ENCODE measurements around the gene NEXMIF. TPM values are rescaled to one million over a fixed set of nuclear protein-coding genes. Genes with fewer than 3 reads are reported as not detected.
A peak's percentile ranks its signal among the peaks of the same experiment; 100 is the strongest.
"Not testable (repeated sequence)": the region's sequence is repeated elsewhere in the genome, so short reads cannot be mapped to it uniquely, and the experiment has no call there.

NEXMIF gene
- total and polyA plus RNA-seq, 9 of the 15 experiments (the other 6 are each of a cell fraction or from before 2014, with no cell fraction given), result not detected

DNA sequence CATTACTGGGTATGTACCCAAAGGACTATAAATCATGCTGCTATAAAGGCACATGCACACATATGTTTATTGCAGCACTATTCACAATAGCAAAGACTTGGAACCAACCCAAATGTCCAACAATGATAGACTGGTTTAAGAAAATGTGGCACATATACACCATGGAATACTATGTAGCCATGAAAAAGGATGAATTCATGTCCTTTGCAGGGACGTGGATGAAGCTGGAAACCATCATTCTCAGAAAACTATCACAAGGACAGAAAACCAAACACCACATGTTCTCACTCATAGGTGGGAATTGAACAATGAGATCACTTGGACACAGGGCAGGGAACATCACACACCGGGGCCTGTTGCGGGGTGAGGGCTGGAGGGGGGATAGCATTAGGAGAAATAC is 36.7 kb upstream of the NEXMIF start:
- in situ Hi-C loops (cut with MboI); H3K4me2 ChIP-seq (ENCODE audit: insufficient read depth, low read length); H3K9me3 ChIP-seq (replicated peaks; ENCODE audit: control insufficient read depth, insufficient read depth, low read depth, low read length); H3K36me3 ChIP-seq (ENCODE audit: control insufficient read depth, insufficient read depth, low read length); H3K27ac ChIP-seq (ENCODE audit: extremely low read depth, low read depth, low read length); H3K79me2 ChIP-seq (ENCODE audit: control insufficient read depth, insufficient read depth, low read length); FAIRE-seq; ATAC-seq; H3K9me1 ChIP-seq (ENCODE audit: control insufficient read depth, insufficient read depth, low read length); intact Hi-C loops (cut with micrococcal nuclease); CTCF ChIA-PET (ENCODE audit: low intra/inter-chr PET ratio); H3K4me3 ChIP-seq; H2AFZ ChIP-seq (ENCODE audit: low read depth, low read length); H3K27me3 ChIP-seq (ENCODE audit: control insufficient read depth in 2 of 2, insufficient read depth in 2 of 2, low read length in 2 of 2); DNase-seq (ENCODE audit: extremely low read depth in 1 of 4, low spot score in 3 of 4); H3K9ac ChIP-seq (ENCODE audit: insufficient read depth in 1 of 2, low read depth in 2 of 2, low read length in 2 of 2); H4K20me1 ChIP-seq (replicated peaks; ENCODE audit: control insufficient read depth, insufficient read depth, low read length); H3K4me1 ChIP-seq (replicated peaks in 1 of 2; ENCODE audit: control insufficient read depth in 2 of 2, insufficient read depth in 2 of 2, low read length in 2 of 2); BruUV-seq (replicated peaks): not testable (repeated sequence)
- POLR2A ChIA-PET, result interaction anchor here (0.5 kb wide), 1 partner anchor 1493 kb away, joined by 3 read pairs; no protein-coding TSS in a partner anchor
- 0% methylated on average over 2 of the region's 3 CpGs for WGBS (ENCODE audit: insufficient coverage, low coverage, missing lambda C conversion rate)
- TF ChIP-seq ZNF146 (CRISPR knock-in tag; IDR thresholded peaks at IDR 0.05; ENCODE audit: unreplicated experiment), result peak; percentile 45

DNA sequence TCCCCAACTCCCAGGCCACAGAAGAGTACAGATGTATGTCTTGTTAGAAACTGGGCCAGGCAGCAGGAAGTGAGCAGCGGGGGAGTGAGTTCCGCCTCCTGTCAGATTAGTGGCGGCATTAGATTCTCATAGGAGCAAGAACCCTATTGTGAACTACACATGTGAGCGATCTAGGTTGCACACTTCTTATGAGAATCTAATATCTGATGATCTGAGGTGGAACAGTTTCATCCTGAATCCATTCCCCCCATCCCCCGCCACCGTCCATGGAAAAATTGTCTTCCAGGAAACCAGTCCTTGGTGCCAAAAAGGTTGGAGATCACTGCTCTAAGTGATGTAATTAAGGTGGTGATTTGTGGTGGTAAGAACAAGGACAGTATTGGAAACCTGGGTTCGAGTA is 24.5 kb upstream of the NEXMIF start:
- no TSS peak for BruUV-seq (replicated peaks)
- no peaks in the 10 kb centered on the region for H3K27me3 ChIP-seq (ENCODE audit: control insufficient read depth in 2 of 2, insufficient read depth in 2 of 2, low read length in 2 of 2)
- H3K4me2 ChIP-seq (ENCODE audit: insufficient read depth, low read length), result no peak overlapping the region
- H3K9me3 ChIP-seq (replicated peaks; ENCODE audit: control insufficient read depth, insufficient read depth, low read depth, low read length), result no peaks in the 10 kb centered on the region
- H3K27ac ChIP-seq (ENCODE audit: extremely low read depth, low read depth, low read length), result no peak overlapping the region
- TF ChIP-seq, protein P1, sequence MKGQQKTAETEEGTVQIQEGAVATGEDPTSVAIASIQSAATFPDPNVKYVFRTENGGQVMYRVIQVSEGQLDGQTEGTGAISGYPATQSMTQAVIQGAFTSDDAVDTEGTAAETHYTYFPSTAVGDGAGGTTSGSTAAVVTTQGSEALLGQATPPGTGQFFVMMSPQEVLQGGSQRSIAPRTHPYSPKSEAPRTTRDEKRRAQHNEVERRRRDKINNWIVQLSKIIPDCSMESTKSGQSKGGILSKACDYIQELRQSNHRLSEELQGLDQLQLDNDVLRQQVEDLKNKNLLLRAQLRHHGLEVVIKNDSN (CRISPR knock-in tag; IDR thresholded peaks at IDR 0.05), result no peak
- TF ChIP-seq RHOXF2B (CRISPR knock-in tag; conservative IDR thresholded peaks at IDR 0.05), result no peak
- TF ChIP-seq MTA2 (IDR thresholded peaks at IDR 0.05; ENCODE audit: low read depth), result no peak
- no peak for TF ChIP-seq HNRNPK (IDR thresholded peaks at IDR 0.05; ENCODE audit: low read depth, low read length, poor library complexity, severe bottlenecking)
- TF ChIP-seq ZNF324 (CRISPR knock-in tag; IDR thresholded peaks at IDR 0.05), result no peak
- TF ChIP-seq, protein P2, sequence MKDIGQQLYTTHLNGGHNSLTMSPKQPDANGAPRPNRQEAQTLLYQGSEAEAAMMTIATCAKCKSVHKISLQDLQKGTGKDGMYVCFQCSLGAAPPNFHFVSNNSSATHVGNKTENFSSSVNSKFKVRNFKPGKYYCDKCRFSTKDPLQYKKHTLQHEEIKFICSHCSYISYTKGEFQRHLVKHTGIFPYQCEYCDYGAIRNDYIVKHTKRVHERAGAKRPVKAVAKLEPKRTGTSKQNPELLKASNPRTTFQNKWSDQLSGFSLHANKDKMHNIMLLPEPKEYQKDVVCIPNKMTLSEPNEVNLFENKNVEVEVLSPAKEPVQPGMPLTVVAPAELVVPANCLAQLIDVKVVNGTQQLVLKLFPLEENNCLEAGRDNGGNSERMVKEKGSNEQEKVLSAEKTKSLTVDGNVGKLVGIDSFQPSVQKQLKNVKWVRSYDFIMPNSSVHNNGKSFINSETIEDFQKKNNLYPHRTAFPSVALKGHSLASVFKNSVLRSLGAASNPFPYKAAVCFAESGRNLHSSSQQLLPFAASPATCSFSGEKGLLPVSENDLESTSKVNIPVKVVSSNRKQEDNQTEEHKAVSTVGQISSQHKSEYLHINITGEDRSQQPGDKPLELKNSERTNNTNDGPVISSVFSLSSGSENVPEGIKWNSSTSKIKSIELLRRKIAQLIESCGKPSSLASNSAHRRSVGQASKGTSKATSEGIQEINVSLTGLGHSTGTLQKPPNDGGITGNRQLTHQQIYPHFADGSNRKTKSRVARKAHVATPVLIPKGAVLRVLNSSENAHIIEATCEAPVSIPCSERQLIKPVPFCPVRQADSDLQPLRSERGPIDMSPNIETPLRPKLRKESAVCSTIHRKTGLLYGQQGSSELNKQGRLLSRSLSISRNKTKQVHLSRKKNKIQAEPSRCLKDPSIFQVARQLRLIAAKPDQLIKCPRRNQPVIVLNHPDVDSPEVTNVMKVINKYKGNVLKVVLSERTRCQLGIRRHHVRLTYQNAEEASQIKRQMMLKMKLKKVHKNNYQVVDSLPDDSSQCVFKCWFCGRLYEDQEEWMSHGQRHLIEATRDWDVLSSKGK (CRISPR knock-in tag; IDR thresholded peaks at IDR 0.05), result no peak
- no peaks in the 10 kb centered on the region for H3K4me1 ChIP-seq (replicated peaks in 1 of 2; ENCODE audit: control insufficient read depth in 2 of 2, insufficient read depth in 2 of 2, low read length in 2 of 2)
- no peaks in the 10 kb centered on the region for H3K36me3 ChIP-seq (ENCODE audit: control insufficient read depth, insufficient read depth, low read length)
- H4K20me1 ChIP-seq (replicated peaks; ENCODE audit: control insufficient read depth, insufficient read depth, low read length), result no peaks in the 10 kb centered on the region
- POLR2A ChIA-PET, result no interaction called here
- WGBS (ENCODE audit: insufficient coverage, low coverage, missing lambda C conversion rate), result 0% methylated on average over 7 of the region's 7 CpGs
- peak in 1 of 4 experiments; percentile 0 for DNase-seq (ENCODE audit: extremely low read depth in 1 of 4, low spot score in 3 of 4)
- H2AFZ ChIP-seq (ENCODE audit: low read depth, low read length), result no peak overlapping the region
- H3K4me3 ChIP-seq, result no peak overlapping the region
- intact Hi-C loops (cut with micrococcal nuclease) (no loop called here), in situ Hi-C loops (cut with MboI) (no loop called here)
- no peaks in the 10 kb centered on the region for H3K9me1 ChIP-seq (ENCODE audit: control insufficient read depth, insufficient read depth, low read length)
- CTCF ChIA-PET (ENCODE audit: low intra/inter-chr PET ratio), result no interaction called here
- no peak for FAIRE-seq
- H3K9ac ChIP-seq (ENCODE audit: insufficient read depth in 1 of 2, low read depth in 2 of 2, low read length in 2 of 2), result no peak overlapping the region
- no peak for ATAC-seq
- H3K79me2 ChIP-seq (ENCODE audit: control insufficient read depth, insufficient read depth, low read length), result no peaks in the 10 kb centered on the region

Measured in K562 (cell line).